Activated naive CD4-positive, alpha-beta T cell treated with anti-CD3 and anti-CD28 coated beads, Interleukin-2, amount 10 ng/mL, durations not matched to agents 5 hours and 36 hours (primary cell): ENCODE measurements around the gene AP1G1. TPM values are rescaled to one million over a fixed set of nuclear protein-coding genes. Genes with fewer than 3 reads are reported as not detected.

ENCODE experiments used
- total RNA-seq, 2 experiments: library from RNA; stranded (reverse); gene quantifications; one replicate each; pipeline ENCODE4 v1.2.3, GENCODE V29; 2021

AP1G1 gene
- 10 to 100 TPM; 78.0 to 84.5 TPM for total RNA-seq

GRCh38 chr16:71808593-71809459 is at the start of gene AP1G1:
TSS of gene AP1G1 (minus strand) at chr16:71808834. CDS start at chr16:71789479, 19,355 bp downstream.

DNA sequence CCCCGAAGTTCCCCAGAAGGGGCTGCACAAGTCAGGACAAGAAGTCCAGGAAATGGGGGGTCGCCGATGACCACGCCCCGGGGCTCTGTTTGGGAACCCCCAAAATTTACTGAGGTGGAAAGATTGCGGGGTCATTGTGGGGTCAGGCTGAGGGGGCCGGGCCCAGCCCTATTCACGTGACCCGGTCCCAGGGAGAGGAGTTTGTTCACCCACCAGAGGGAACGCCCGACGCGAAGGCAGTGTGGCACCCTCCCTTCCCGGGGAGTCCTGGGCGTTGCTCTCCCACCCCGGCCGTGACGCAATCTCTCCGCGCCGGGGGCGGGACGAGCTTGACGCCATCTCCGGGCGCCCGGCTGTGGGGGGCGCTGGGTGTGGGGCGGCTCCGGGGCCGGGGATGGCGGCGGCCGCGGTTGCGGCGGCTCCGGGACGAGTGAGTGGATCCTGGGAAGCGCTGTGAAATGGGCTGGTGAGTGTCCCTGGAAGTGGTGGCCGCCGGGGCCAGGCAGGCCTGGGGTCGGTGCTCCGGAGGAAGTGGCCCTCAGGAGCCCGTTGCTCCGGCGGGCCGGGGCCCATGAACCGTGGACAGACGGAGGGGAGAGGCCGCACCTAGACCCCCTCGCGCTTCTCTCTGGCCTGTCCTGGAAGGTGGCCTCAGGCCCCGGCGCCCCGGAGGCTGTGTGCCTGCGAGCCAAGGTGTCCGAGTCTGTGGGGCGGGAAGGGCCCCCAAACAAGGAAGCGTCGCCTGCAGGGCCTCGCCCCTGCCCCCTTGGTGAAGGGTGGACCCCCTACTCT is 37.2 kb upstream of the AP1G1 start, which contains the start of gene ATXN1L:
TSS of gene ATXN1L (plus strand) at position 338 of the 792 bp plus-strand sequence. CDS start 3,765 bp downstream, outside the sequence.

GRCh38 chr16:71724320-71724751 is 84.3 kb downstream of the AP1G1 start, which contains the start of gene PHLPP2:
TSS of gene PHLPP2 (minus strand) at chr16:71724701. CDS start at chr16:71714795, 9,906 bp downstream.

Other genes starting within 250 kb of the AP1G1 start
- not detected for gene TAT, start 231.7 kb downstream of the AP1G1 start, total RNA-seq
- gene MARVELD3, start 182.7 kb downstream of the AP1G1 start, total RNA-seq = not detected
- gene PHLPP2, start 84.1 kb downstream of the AP1G1 start, total RNA-seq = 1 to 10 TPM; 3.7 TPM
- 10 to 100 TPM; 23.4 to 24.9 TPM for gene ATXN1L, start 37.1 kb upstream of the AP1G1 start, total RNA-seq
- gene ZNF821, start 75.3 kb upstream of the AP1G1 start, total RNA-seq = 10 to 100 TPM in 1 of 2 experiments, 1 to 10 TPM in 1; 9.7 to 10.2 TPM
- 100 to 1,000 TPM; 198 to 202 TPM for gene IST1, start 86.7 kb upstream of the AP1G1 start, total RNA-seq
- gene PKD1L3, start 191.6 kb upstream of the AP1G1 start, total RNA-seq = under 1 TPM; 0.35 to 0.36 TPM
- 1 to 10 TPM; 8.1 to 9.6 TPM for gene DHODH, start 199.9 kb upstream of the AP1G1 start, total RNA-seq
- not detected for gene HP, start 245.7 kb upstream of the AP1G1 start, total RNA-seq